ENCODE measurements around the gene IFITM1. TPM values are rescaled to one million over a fixed set of nuclear protein-coding genes. Genes with fewer than 3 reads are reported as not detected.

Gene IFITM1
- total and polyA plus RNA-seq, 2 of the 4 experiments (the other 2 are of a cell fraction): 24.2 to 68.9 TPM

DNA sequence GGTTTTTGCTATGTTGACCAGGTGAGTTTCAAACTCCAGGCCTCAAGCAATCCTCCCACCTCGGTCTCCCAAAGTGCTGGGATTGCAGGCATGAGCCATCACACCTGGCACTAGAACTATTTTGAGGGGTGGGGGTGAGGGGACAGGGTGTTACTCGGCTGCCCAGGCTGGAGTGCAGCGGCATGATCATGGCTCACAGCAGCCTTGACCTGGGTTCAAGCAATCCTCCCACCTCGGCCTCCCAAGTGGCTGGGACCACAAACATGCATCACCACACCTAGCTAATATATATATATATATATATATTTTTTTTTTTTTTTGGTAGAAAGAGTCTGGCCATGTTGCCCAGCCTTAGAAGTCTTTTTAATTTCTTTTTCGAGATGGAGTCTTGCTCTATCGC is 23.9 kb downstream of the IFITM1 start:
- intact Hi-C loops (cut with micrococcal nuclease) (no loop called here), dilution Hi-C loops (cut with HindIII; ENCODE audit: low sequenced_read_pairs, unreplicated experiment) (no loop called here), in situ Hi-C loops (cut with MboI; ENCODE audit: low sequenced_read_pairs) (no loop called here)
- ChIA-PET POLR2A (ENCODE audit: unreplicated experiment) (no interaction called here), CTCF (interaction anchor here (1.0 kb wide), 1 partner anchor 15 kb away, joined by 3 read pairs; no protein-coding TSS in a partner anchor)
- Histone ChIP-seq H3K56ac (ENCODE audit: extremely low read depth, insufficient read depth, low read length) (no peak overlapping the region), H3K4ac (ENCODE audit: low read depth, low read length) (no peak overlapping the region), H4K91ac (ENCODE audit: insufficient read depth, low read depth, low read length) (no peak overlapping the region), H3K27me3 (ENCODE audit: control insufficient read depth, insufficient read depth, low read length) (peaks cover 6% of the 10 kb centered on the region), H2BK5ac (ENCODE audit: low read depth, low read length, poor library complexity, severe bottlenecking) (no peak overlapping the region), H3K27ac (ENCODE audit: insufficient read depth, low read length) (no peak overlapping the region), H4K8ac (ENCODE audit: low read depth in 2 of 2, low read length in 2 of 2) (no peak overlapping the region), H3K4me2 (ENCODE audit: low read depth, low read length) (no peak overlapping the region), H3K18ac (ENCODE audit: low read depth, low read length) (no peak overlapping the region), H4K20me1 (ENCODE audit: insufficient read depth, low read length) (no peaks in the 10 kb centered on the region), H2BK20ac (ENCODE audit: low read depth, low read length) (no peak overlapping the region), H3K9me3 (ENCODE audit: control insufficient read depth, insufficient read depth, low read length) (no peaks in the 10 kb centered on the region), H2BK15ac (ENCODE audit: low read depth, low read length) (no peak overlapping the region), H3K23ac (ENCODE audit: low read depth, low read length) (no peak overlapping the region), H3K4me1 (ENCODE audit: control insufficient read depth, insufficient read depth, low read length) (peaks cover 5% of the 10 kb centered on the region), H3K4me3 (ENCODE audit: insufficient read depth, low read depth, low read length) (no peak overlapping the region), H4K5ac (ENCODE audit: low read depth, low read length) (no peak overlapping the region), H3K14ac (replicated peaks; ENCODE audit: low read depth, low read length) (no peak overlapping the region), H3K36me3 (ENCODE audit: control insufficient read depth, insufficient read depth, low read length) (no peaks in the 10 kb centered on the region), H3K9me1 (ENCODE audit: insufficient read depth, low read length) (no peaks in the 10 kb centered on the region), H2BK120ac (ENCODE audit: low read depth, low read length) (no peak overlapping the region), H3K9ac (ENCODE audit: low read depth, low read length) (no peak overlapping the region), H2AFZ (replicated peaks; ENCODE audit: low read length, poor library complexity) (no peak overlapping the region), H2AK9ac (replicated peaks; ENCODE audit: low read depth, low read length, poor library complexity) (no peak overlapping the region), H2AK5ac (ENCODE audit: low read depth, low read length) (no peak overlapping the region), H3K79me1 (ENCODE audit: low read depth in 1 of 2, low read length in 2 of 2) (no peaks in the 10 kb centered on the region)
- 100% methylated on average over 1 of the region's 6 CpGs; no CpG with 5 or more reads in 1 of the 2 experiments for WGBS, 2 experiments (ENCODE audit: extremely low coverage in 2 of 2, insufficient read length in 1 of 2)
- no peak for DNase-seq
- no peak for ATAC-seq (ENCODE audit: low read depth)
- no peak for TF ChIP-seq POLR2A (IDR thresholded peaks at IDR 0.05; ENCODE audit: low read depth, low read length)
- no peak for TF ChIP-seq MXI1 (IDR thresholded peaks at IDR 0.05; ENCODE audit: borderline replicate concordance, low read depth, low read length)
- no peak for TF ChIP-seq MAZ (IDR thresholded peaks at IDR 0.05; ENCODE audit: borderline replicate concordance, low read depth, low read length)
- TF ChIP-seq RFX5 (IDR thresholded peaks at IDR 0.05; ENCODE audit: low read depth, low read length): no peak
- no peak for TF ChIP-seq RAD21 (IDR thresholded peaks at IDR 0.05; ENCODE audit: low read length)
- no peak for TF ChIP-seq CEBPB (IDR thresholded peaks at IDR 0.05; ENCODE audit: low read depth, low read length)
- TF ChIP-seq, protein P1, sequence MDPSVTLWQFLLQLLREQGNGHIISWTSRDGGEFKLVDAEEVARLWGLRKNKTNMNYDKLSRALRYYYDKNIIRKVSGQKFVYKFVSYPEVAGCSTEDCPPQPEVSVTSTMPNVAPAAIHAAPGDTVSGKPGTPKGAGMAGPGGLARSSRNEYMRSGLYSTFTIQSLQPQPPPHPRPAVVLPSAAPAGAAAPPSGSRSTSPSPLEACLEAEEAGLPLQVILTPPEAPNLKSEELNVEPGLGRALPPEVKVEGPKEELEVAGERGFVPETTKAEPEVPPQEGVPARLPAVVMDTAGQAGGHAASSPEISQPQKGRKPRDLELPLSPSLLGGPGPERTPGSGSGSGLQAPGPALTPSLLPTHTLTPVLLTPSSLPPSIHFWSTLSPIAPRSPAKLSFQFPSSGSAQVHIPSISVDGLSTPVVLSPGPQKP (IDR thresholded peaks at IDR 0.05; ENCODE audit: borderline replicate concordance, low read depth, low read length): no peak
- TF ChIP-seq NFE2L2 (IDR thresholded peaks at IDR 0.05; ENCODE audit: low read depth, low read length): no peak
- TF ChIP-seq BHLHE40 (IDR thresholded peaks at IDR 0.05; ENCODE audit: low read depth, low read length): no peak
- no TSS peak for BruUV-seq (replicated peaks)

Measured in IMR-90 (cell line).